Activated CD4-positive, alpha-beta T cell treated with anti-CD3 and anti-CD28 coated beads for 24 hours (primary cell): ENCODE data around the gene KLK8.
"Not testable (repeated sequence)": the region's sequence is repeated elsewhere in the genome, so short reads cannot be mapped to it uniquely, and the experiment has no call there.

Experiments used
- DNase-seq, 2 donors: peaks; one replicate each; pipeline ENCODE4 v3.0.0-alpha.2; 2020; ENCODE audit warnings: low read depth in 2 of 2

Gene KLK8

GRCh38 chr19:50983625-50984292 lies 17.6 kb downstream of the KLK8 start, which contains the start of gene KLK7:
TSS of gene KLK7 (minus strand) at chr19:50983917. CDS start at chr19:50982399, 1,518 bp downstream.
- no peak for DNase-seq

GRCh38 chr19:50982186-50982585 lies 19.2 kb downstream of the KLK8 start:
- DNase-seq = no peak

GRCh38 chr19:50981587-50982146 lies 19.7 kb downstream of the KLK8 start:
- DNase-seq = no peak

GRCh38 chr19:50980208-50980607 lies 21.2 kb downstream of the KLK8 start:
- no peak for DNase-seq

- DNase-seq = no peak
Observed at GRCh38 chr19:50979758-50980157, 21.6 kb downstream of the KLK8 start.

GRCh38 chr19:50978772-50979390 lies 22.5 kb downstream of the KLK8 start:
- no peak for DNase-seq

- DNase-seq = no peak
Observed at GRCh38 chr19:50977626-50978025, 23.8 kb downstream of the KLK8 start.

GRCh38 chr19:50975766-50976165 lies 25.6 kb downstream of the KLK8 start:
- DNase-seq = no peak

- DNase-seq = no peak
Observed at GRCh38 chr19:50974702-50975556, 26.5 kb downstream of the KLK8 start.

- DNase-seq = no peak
Observed at GRCh38 chr19:50972795-50973376, 28.5 kb downstream of the KLK8 start.

GRCh38 chr19:50969810-50970209 lies 31.6 kb downstream of the KLK8 start:
- DNase-seq = not testable (repeated sequence)

- no peak for DNase-seq
Observed at GRCh38 chr19:50969413-50969760, 32.0 kb downstream of the KLK8 start, which contains the start of gene KLK6. TSS of gene KLK6 (minus strand) at chr19:50969591. CDS start at chr19:50968104, 1,487 bp downstream.

GRCh38 chr19:50968716-50969412 lies 32.5 kb downstream of the KLK8 start:
- DNase-seq = no peak

GRCh38 chr19:50967929-50968715 lies 33.3 kb downstream of the KLK8 start:
- no peak for DNase-seq

- no peak for DNase-seq
Observed at GRCh38 chr19:50964266-50964665, 37.1 kb downstream of the KLK8 start.

GRCh38 chr19:50963381-50963780 lies 38.0 kb downstream of the KLK8 start:
- DNase-seq = no peak

GRCh38 chr19:50962245-50962644 lies 39.2 kb downstream of the KLK8 start:
- DNase-seq = no peak

- DNase-seq = no peak
Observed at GRCh38 chr19:50959731-50960500, 41.5 kb downstream of the KLK8 start.

GRCh38 chr19:50957587-50957986 lies 43.8 kb downstream of the KLK8 start:
- DNase-seq = no peak

GRCh38 chr19:50952910-50953309 lies 48.5 kb downstream of the KLK8 start, which contains the start of gene KLK5:
TSS of gene KLK5 (minus strand) at chr19:50953038. CDS start at chr19:50952657, 381 bp downstream.
- no peak for DNase-seq
